ENCODE data around the gene CENPU.
"Not testable (repeated sequence)": the region's sequence is repeated elsewhere in the genome, so short reads cannot be mapped to it uniquely, and the experiment has no call there.

CENPU gene

GRCh38 chr4:184733654-184734524, at the start of gene CENPU:
TSS of gene CENPU (minus strand) at chr4:184734096. CDS start at chr4:184734062, 34 bp downstream.
- DNase-seq (ENCODE audit: low read depth): peak; percentile 99
- TF ChIP-seq CTCF (IDR thresholded peaks at IDR 0.05; ENCODE audit: low read length, missing control alignments): no peak
- peak within 1 kb of the TSS; percentile 94 for H3K4me3 ChIP-seq (replicated peaks; ENCODE audit: low read depth, low read length)

GRCh38 chr4:184782731-184783373, 49.0 kb upstream of the CENPU start:
- no peak for DNase-seq (ENCODE audit: low read depth)
- no peak overlapping the region for H3K4me3 ChIP-seq (replicated peaks; ENCODE audit: low read depth, low read length)
- no peak for TF ChIP-seq CTCF (IDR thresholded peaks at IDR 0.05; ENCODE audit: low read length, missing control alignments)

GRCh38 chr4:184779160-184779559, 45.3 kb upstream of the CENPU start:
- not testable (repeated sequence) for DNase-seq (ENCODE audit: low read depth); H3K4me3 ChIP-seq (replicated peaks; ENCODE audit: low read depth, low read length)

- no peak for TF ChIP-seq CTCF (IDR thresholded peaks at IDR 0.05; ENCODE audit: low read length, missing control alignments)
- no peak for DNase-seq (ENCODE audit: low read depth)
- H3K4me3 ChIP-seq (replicated peaks; ENCODE audit: low read depth, low read length): no peak overlapping the region
These were observed 44.4 kb upstream of the CENPU start for GRCh38 chr4:184778325-184778724.

- no peak overlapping the region for H3K4me3 ChIP-seq (replicated peaks; ENCODE audit: low read depth, low read length)
- DNase-seq (ENCODE audit: low read depth): no peak
- no peak for TF ChIP-seq CTCF (IDR thresholded peaks at IDR 0.05; ENCODE audit: low read length, missing control alignments)
These were observed 42.9 kb upstream of the CENPU start for GRCh38 chr4:184776821-184777220.

GRCh38 chr4:184775854-184776555, 42.1 kb upstream of the CENPU start:
- no peak for TF ChIP-seq CTCF (IDR thresholded peaks at IDR 0.05; ENCODE audit: low read length, missing control alignments)
- no peak for DNase-seq (ENCODE audit: low read depth)
- H3K4me3 ChIP-seq (replicated peaks; ENCODE audit: low read depth, low read length): no peak overlapping the region

GRCh38 chr4:184774152-184774551, 40.3 kb upstream of the CENPU start:
- no peak for DNase-seq (ENCODE audit: low read depth)
- TF ChIP-seq CTCF (IDR thresholded peaks at IDR 0.05; ENCODE audit: low read length, missing control alignments): no peak
- no peak overlapping the region for H3K4me3 ChIP-seq (replicated peaks; ENCODE audit: low read depth, low read length)

Measured in fibroblast of pulmonary artery (primary cell).